Activated CD4-positive, alpha-beta T cell treated with anti-CD3 and anti-CD28 coated beads, Interleukin-10, Interleukin-2, amounts not matched to agents 100 ng/mL and 50 ng/mL, durations not matched to agents 16 hours and 8 hours (primary cell): Measurements from ENCODE around the gene ENAM.
"Not testable (repeated sequence)": the region's sequence is repeated elsewhere in the genome, so short reads cannot be mapped to it uniquely, and the experiment has no call there.

Source experiments
- DNase-seq: peaks from one replicate; pipeline ENCODE4 v3.0.0-alpha.2; 2020

ENAM gene

DNA sequence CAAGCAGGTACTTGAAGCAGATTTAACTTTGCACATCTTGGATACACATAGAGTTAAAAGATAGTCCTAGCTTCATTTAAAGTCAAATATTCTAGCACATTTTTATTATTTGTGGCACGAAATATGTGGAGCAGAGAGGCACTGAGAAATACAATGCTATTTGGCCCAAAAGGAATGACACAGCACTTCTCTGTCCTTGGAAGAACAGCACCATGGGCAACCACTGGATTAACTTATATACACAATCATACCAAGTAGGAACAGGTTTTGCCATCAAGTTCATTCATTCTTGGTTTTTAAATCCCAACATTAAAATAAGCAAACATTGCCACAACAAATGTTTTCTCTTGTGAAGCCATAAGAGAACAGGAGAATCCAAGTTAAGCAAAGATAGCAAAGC lies 924 bp upstream of the ENAM start:
- DNase-seq = no peak

DNA sequence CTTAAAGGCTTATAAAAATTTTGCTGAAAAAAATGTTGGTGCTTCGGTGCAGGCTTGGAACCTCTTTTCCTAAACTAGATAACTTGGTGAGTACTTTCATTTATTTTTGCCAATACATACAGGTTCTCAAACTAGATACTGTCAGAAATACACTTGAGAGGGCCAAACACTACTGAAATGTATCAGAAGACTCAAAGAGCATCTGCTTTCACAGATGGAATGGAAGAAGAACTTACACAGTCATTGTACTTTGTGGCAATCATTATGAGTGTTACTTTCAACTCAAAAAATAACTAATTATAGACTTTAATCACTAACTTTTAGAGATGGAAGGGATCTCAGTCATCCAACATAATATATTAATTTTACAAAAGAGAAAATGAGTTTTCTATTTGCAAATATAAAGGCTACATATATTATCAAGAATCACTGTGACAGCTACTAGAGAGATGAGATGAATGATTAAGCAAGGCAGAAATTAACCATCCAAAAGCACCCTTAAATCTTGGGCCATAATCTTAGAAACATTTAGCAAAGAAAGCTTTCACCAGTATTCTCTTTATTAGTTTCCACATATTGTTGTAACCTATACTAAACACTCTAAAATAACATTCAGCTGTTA lies 1.0 kb downstream of the ENAM start:
- DNase-seq = peak; percentile 20

DNA sequence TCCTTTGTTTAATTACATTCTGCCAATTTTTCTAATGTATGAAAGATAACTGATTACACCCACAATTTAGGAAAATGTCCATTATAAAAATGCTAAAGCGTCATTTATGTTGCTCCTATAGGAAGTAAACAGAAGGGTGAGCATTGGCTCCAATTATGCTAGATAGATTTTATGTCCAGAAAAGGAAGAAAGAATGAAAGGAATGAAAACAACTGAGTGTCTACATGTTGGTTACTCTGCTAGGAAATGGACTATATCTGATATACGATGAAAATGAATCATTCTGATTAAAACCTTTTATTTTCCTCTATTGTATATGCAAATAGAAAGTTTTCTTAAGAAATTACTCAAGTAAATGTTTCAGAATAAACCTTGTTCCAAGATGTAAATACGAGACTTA lies 1.6 kb downstream of the ENAM start:
- DNase-seq = no peak

- no peak for DNase-seq
Observed at GRCh38 chr4:70632028-70632427, 3.5 kb downstream of the ENAM start.

GRCh38 chr4:70634482-70634881 lies 5.9 kb downstream of the ENAM start:
- no peak for DNase-seq

GRCh38 chr4:70637239-70637913 lies 8.8 kb downstream of the ENAM start:
- DNase-seq = no peak

GRCh38 chr4:70640192-70640591 lies 11.6 kb downstream of the ENAM start:
- peak; percentile 45 for DNase-seq

- not testable (repeated sequence) for DNase-seq
Observed at GRCh38 chr4:70650741-70651140, 22.2 kb downstream of the ENAM start.

DNA sequence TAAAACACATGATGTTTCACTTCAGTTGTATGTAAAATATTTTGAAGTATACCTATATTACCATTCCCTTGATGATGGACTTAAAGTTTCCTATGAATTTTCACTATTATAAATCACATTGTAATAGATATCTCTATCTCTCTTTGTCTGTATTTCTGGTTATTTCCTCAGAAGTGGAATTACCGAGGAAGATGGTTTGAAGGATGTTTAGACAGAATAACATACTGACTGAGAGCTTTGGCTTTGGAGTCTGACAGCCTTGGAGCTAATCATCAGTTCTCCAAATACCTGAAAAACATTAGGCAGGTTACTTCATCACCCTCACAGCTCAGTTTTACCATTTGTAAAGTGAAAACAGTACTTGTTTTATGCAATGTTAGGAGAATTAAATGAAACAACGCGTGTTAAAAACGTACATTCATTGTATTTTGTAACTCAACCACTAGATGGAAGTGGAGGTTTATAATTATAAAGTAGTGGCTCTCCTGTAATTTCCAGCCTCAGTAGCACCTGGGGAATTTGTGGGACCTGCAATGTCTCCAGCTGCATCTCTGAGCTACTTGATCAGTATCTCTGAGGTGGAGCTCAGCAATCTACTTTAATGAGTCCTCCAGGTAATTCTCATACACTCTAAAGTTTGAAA lies 23.4 kb downstream of the ENAM start:
- DNase-seq = peak; percentile 35

DNA sequence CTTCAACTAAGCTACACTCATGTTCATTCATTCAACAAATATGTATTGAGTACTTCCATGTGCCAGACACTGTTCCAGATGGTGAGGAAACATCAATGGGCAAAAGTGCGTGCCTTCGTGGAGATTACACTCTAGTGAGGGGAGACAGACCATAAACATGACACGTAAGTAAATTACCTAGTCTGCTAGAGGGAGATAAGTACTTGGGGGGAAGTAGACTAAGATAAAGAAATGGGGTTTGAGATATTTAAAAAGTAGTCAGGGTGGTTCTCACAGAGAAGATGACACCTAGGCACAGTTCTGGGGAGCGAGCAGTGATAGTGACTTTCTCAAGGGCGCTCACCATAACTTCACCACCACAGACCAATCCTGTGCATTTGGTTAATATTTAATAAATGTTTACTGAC lies 26.1 kb downstream of the ENAM start:
- DNase-seq = no peak

DNA sequence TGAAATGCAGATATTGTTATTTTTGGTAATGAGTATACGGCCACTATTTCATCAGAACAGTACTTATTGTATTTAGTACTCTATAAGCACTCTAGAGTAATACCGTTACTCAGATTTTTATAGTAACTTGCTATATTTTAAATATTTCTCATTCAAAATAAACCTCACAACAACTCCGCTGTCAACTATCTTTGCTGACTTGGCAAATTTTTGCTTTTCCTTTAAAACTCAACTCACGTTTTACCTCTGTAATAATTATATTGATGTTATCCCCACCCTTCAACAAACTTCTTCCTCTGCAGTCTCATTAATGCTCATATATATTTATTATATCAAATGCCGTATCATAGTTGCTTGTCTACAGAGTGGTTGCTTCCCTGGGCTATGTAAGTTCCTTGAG lies 28.8 kb downstream of the ENAM start:
- DNase-seq = no peak

DNA sequence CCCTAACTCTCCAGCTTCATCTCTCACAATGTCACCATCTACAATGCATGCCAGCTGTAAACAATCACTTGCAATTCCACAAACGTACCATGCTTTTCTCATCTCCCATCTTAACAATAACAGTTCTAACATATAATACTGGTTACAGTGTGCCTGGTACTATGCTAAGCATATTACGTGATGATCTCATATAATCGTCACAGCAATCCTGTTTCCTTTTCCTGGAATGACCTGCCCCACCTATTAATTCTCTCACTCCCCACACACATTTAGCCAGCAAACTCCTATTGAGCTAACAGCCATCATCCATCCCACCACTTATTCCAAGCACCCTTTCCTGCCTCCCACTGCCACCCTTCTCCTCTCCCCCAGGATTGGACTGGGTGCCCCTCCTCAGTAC lies 29.9 kb downstream of the ENAM start:
- no peak for DNase-seq

DNA sequence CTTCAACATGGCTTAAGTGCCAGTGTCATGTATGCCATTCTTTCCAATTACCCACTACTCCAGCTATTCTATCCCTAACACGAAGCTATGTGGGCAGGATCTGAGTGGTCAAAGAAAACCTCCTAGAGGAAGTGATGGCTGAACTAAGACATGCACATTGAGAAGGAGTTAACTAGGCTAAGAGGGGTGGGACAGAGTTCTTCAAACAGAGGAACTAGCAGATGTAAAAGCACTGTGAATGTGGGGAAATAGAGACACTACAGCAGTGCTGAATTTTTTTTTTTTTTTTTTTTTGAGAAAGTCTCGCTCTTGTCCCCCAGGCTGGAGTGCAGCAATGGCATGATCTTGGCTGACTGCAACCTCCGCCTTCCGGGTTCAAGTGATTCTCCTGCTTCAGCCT lies 31.6 kb downstream of the ENAM start:
- DNase-seq = no peak

- DNase-seq = peak; percentile 71
Observed at GRCh38 chr4:70661309-70661922, 32.9 kb downstream of the ENAM start.

DNA sequence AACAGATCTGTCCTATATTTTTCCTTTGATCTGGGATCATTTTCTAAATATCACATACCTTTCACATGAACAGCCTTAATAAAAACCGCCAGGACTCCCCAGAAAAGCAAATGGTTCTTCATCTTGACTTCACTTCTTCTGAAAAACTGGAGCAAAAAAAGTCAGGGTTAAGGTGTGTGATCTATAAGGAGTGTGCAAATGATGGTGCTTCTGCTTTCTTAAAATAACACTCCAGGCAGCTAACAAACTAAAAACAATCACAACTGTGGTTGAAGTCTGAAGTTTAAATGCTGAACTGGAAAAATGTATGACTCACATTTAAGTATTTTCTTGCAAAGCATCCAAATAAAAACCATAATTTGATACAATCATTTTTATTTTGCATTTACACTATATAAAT lies 37.8 kb downstream of the ENAM start, which contains the start of gene JCHAIN:
Gene JCHAIN (minus strand): TSS at position 140 of the 400 bp plus-strand sequence. CDS start 18 bp downstream, at position 122.
- DNase-seq = no peak

- DNase-seq = no peak
Observed at GRCh38 chr4:70667740-70668535, 39.4 kb downstream of the ENAM start.

- DNase-seq = no peak
Observed at GRCh38 chr4:70670332-70671014, 41.9 kb downstream of the ENAM start.

DNA sequence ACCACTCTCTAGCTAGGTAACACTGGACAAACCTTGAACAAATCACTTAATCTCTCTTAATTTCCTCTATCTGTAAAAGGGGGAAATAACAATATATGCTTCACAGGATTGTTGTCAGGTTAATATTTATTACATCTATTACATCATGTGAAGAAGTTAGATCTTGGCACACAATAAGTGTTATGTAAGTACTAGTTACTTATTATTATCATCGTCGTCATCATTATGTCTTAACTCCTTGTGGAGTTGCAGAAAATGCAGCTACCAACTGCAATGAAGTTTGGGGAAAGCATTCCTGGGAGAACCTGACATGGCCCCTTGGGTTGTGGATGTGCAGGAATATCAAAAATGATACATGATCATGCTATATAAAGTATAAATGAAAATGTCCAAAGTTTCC lies 42.5 kb downstream of the ENAM start:
- DNase-seq = no peak

DNA sequence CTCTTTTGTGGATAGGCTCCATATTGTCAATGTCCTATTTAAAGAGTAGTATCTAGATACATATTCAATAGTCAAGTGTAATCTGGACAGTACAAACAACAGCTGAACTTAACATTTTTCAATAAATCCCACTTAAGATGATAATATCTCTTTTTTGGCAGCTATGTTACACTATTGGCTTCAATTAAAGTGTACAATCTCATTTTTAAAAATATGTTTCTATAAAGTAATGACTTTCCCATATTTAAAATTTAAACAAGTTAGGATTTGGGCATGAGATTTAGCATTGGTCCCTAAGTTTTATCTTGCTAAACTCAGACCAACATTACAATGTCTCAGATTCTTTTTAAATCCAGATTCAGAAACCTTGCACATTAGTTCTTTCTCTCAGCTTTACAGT lies 45.6 kb downstream of the ENAM start:
- DNase-seq = no peak

- DNase-seq = no peak
Observed at GRCh38 chr4:70674731-70675130, 46.2 kb downstream of the ENAM start.

- DNase-seq = no peak
Observed at GRCh38 chr4:70676554-70677090, 48.1 kb downstream of the ENAM start.

GRCh38 chr4:70678383-70678999 lies 49.9 kb downstream of the ENAM start:
- no peak for DNase-seq
